Liver (tissue), 3 donors: ENCODE data around the gene AVL9.

Experiments
- CTCF ChIP-seq: fragments of 150-350 bp; IDR thresholded peaks from 2 replicates; pipeline ENCODE4 v1.5.1; 2017; ENCODE audit warnings: improper control_type of control experiment, low read depth, low read length; ENCODE audit not compliant: missing input control
- MAX ChIP-seq: IDR thresholded peaks from 2 replicates; pipeline ENCODE4 v1.6.1; 2016; ENCODE audit warnings: antibody characterized with exemption
- RAD21 ChIP-seq, 2 donors: IDR thresholded peaks; 2 replicates each; pipeline ENCODE4 v1.6.1; 2016; ENCODE audit warnings: antibody characterized with exemption in 2 of 2, mild to moderate bottlenecking in 2 of 2
- REST ChIP-seq: IDR thresholded peaks from 2 replicates; pipeline ENCODE4 v1.6.1; 2016; ENCODE audit warnings: antibody characterized with exemption, mild to moderate bottlenecking
- TAF1 ChIP-seq: conservative IDR thresholded peaks from 2 replicates; pipeline ENCODE4 v1.6.1; 2016; ENCODE audit warnings: antibody characterized with exemption, mild to moderate bottlenecking
- donor health status: healthy.
- donor health status: healthy.

- no peak for TF ChIP-seq RAD21 (IDR thresholded peaks at IDR 0.05)
- no peak for TF ChIP-seq CTCF
- TF ChIP-seq TAF1 = no peak
- TF ChIP-seq REST = no peak
- TF ChIP-seq MAX = no peak
Observed at GRCh38 chr7:32501522-32501921, 6.2 kb downstream of the AVL9 start.
